Measurements from ENCODE around the gene ATP8A2.

The ATP8A2 gene

GRCh38 chr13:25879466-25879865 lies 507.7 kb downstream of the ATP8A2 start:
- Mint-ChIP-seq H3K9me3 (no peaks in the 10 kb centered on the region), H3K36me3 (ENCODE audit: low read depth) (no peaks in the 10 kb centered on the region), H3K27me3 (ENCODE audit: low read depth, poor library complexity) (peaks cover 2% of the 10 kb centered on the region), H3K4me1 (peaks cover 79% of the 10 kb centered on the region), H3K4me3 (no peak overlapping the region), H3K27ac (no peak overlapping the region)
- TF ChIP-seq CTCF (IDR thresholded peaks at IDR 0.05): no peak
- DNase-seq: no peak

- peak overlapping the region; percentile 71 for H3K27ac Mint-ChIP-seq
- no peak for DNase-seq
These were observed 509.6 kb downstream of the ATP8A2 start for GRCh38 chr13:25881136-25881926.

GRCh38 chr13:25881971-25882451 lies 510.2 kb downstream of the ATP8A2 start:
- Mint-ChIP-seq H3K36me3 (ENCODE audit: low read depth) (no peaks in the 10 kb centered on the region), H3K27me3 (ENCODE audit: low read depth, poor library complexity) (peaks cover 14% of the 10 kb centered on the region), H3K9me3 (no peaks in the 10 kb centered on the region), H3K4me3 (peak overlapping the region; percentile 41), H3K4me1 (peaks cover 82% of the 10 kb centered on the region), H3K27ac (peak overlapping the region; percentile 24)
- peak; percentile 50 for DNase-seq
- no peak for TF ChIP-seq CTCF (IDR thresholded peaks at IDR 0.05)

More at GRCh38 chr13:25881136-25881926, 509.6 kb downstream of the ATP8A2 start:
- Mint-ChIP-seq H3K27me3 (ENCODE audit: low read depth, poor library complexity) (peaks cover 8% of the 10 kb centered on the region), H3K9me3 (no peaks in the 10 kb centered on the region), H3K36me3 (ENCODE audit: low read depth) (no peaks in the 10 kb centered on the region), H3K4me3 (peak overlapping the region; percentile 41), H3K4me1 (peaks cover 81% of the 10 kb centered on the region)
- TF ChIP-seq CTCF (IDR thresholded peaks at IDR 0.05): no peak

- Mint-ChIP-seq H3K9me3 (no peaks in the 10 kb centered on the region), H3K4me1 (peaks cover 76% of the 10 kb centered on the region), H3K4me3 (peak overlapping the region; percentile 41), H3K27ac (peak overlapping the region; percentile 92), H3K36me3 (ENCODE audit: low read depth) (no peaks in the 10 kb centered on the region), H3K27me3 (ENCODE audit: low read depth, poor library complexity) (peaks cover 15% of the 10 kb centered on the region)
- no peak for TF ChIP-seq CTCF (IDR thresholded peaks at IDR 0.05)
- no peak for DNase-seq
These were observed 510.9 kb downstream of the ATP8A2 start for GRCh38 chr13:25882466-25883357.

- Mint-ChIP-seq H3K4me1 (peaks cover 87% of the 10 kb centered on the region), H3K4me3 (no peak overlapping the region), H3K27me3 (ENCODE audit: low read depth, poor library complexity) (peaks cover 15% of the 10 kb centered on the region), H3K27ac (no peak overlapping the region), H3K9me3 (no peaks in the 10 kb centered on the region), H3K36me3 (ENCODE audit: low read depth) (no peaks in the 10 kb centered on the region)
- no peak for TF ChIP-seq CTCF (IDR thresholded peaks at IDR 0.05)
- DNase-seq: no peak
These were observed 513.6 kb downstream of the ATP8A2 start for GRCh38 chr13:25885418-25885817.

All from nephron progenitor cell (in vitro differentiated cells).